GM21528 (cell line): ENCODE results near the gene AFF3.

Experiments
- ATAC-seq: cut with Tn5 transposase; IDR thresholded peaks from one replicate; pipeline ENCODE4 v1.9.1; 2021; ENCODE audit warnings: mild to moderate bottlenecking, moderate library complexity; ENCODE audit not compliant: unreplicated experiment, low FRiP score

AFF3 gene

GRCh38 chr2:100016756-100017155, 125.6 kb downstream of the AFF3 start:
- no peak for ATAC-seq

- ATAC-seq, result no peak
These were observed 126.5 kb downstream of the AFF3 start for GRCh38 chr2:100015849-100016248.

GRCh38 chr2:100013892-100014677, 128.3 kb downstream of the AFF3 start:
- no peak for ATAC-seq

GRCh38 chr2:100012561-100012960, 129.8 kb downstream of the AFF3 start:
- no peak for ATAC-seq

- no peak for ATAC-seq
These were observed 131.1 kb downstream of the AFF3 start for GRCh38 chr2:100011272-100011731.

- no peak for ATAC-seq
These were observed 131.8 kb downstream of the AFF3 start for GRCh38 chr2:100010606-100011005.

- ATAC-seq, result no peak
These were observed 132.6 kb downstream of the AFF3 start for GRCh38 chr2:100009743-100010142.

- no peak for ATAC-seq
These were observed 133.4 kb downstream of the AFF3 start for GRCh38 chr2:100008956-100009355.

- no peak for ATAC-seq
These were observed 135.9 kb downstream of the AFF3 start for GRCh38 chr2:100006516-100006915.

- no peak for ATAC-seq
These were observed 137.4 kb downstream of the AFF3 start for GRCh38 chr2:100004959-100005387.

GRCh38 chr2:100004348-100004884, 138.0 kb downstream of the AFF3 start:
- no peak for ATAC-seq

GRCh38 chr2:100002059-100002458, 140.3 kb downstream of the AFF3 start:
- ATAC-seq, result no peak

GRCh38 chr2:100000915-100001707, 141.3 kb downstream of the AFF3 start:
- no peak for ATAC-seq

GRCh38 chr2:99998651-99999320, 143.6 kb downstream of the AFF3 start:
- ATAC-seq, result no peak

- ATAC-seq, result no peak
These were observed 152.5 kb downstream of the AFF3 start for GRCh38 chr2:99989905-99990304.

- no peak for ATAC-seq
These were observed 153.8 kb downstream of the AFF3 start for GRCh38 chr2:99988599-99988998.

GRCh38 chr2:99987160-99987559, 155.2 kb downstream of the AFF3 start:
- ATAC-seq, result no peak

- ATAC-seq, result no peak
These were observed 157.4 kb downstream of the AFF3 start for GRCh38 chr2:99984799-99985515.

GRCh38 chr2:99982744-99983143, 159.6 kb downstream of the AFF3 start:
- no peak for ATAC-seq

GRCh38 chr2:99981840-99982239, 160.6 kb downstream of the AFF3 start:
- no peak for ATAC-seq
